ENCODE results near the gene CATSPERE. TPM values are rescaled to one million over a fixed set of nuclear protein-coding genes. Genes with fewer than 3 reads are reported as not detected.

Gene CATSPERE
- total RNA-seq, 4 donors from 2014 or later = 0.49 to 0.58 (median 0.56) TPM; not detected in 1

- Histone ChIP-seq H3K4me3 (no peak overlapping the region), H3K36me3 (peaks cover 2 to 41% of the 10 kb centered on the region in 2 donors), H3K27me3 (no peaks in the 10 kb centered on the region), H3K4me1 (no peaks in the 10 kb centered on the region), H3K9me3 (no peaks in the 10 kb centered on the region), H3K27ac (no peak overlapping the region)
- in situ Hi-C loops (cut with MboI; ENCODE audit: low sequenced_read_pairs in 4 of 4) (no loop called here), intact Hi-C loops (cut with DNase I; ENCODE audit: low total_unique reads) (no loop called here)
- ATAC-seq = no peak
- TF ChIP-seq CTCF (IDR thresholded peaks at IDR 0.05 in 4 of 5, conservative IDR thresholded peaks at IDR 0.05 in 1 of 5) (no peak), POLR2A (IDR thresholded peaks at IDR 0.05) (no peak)
- DNase-seq = no peak
Measured at GRCh38 chr1:244431166-244431565, 29.9 kb upstream of the CATSPERE start.

- Histone ChIP-seq H3K27ac (no peak overlapping the region), H3K36me3 (peaks cover 2 to 30% of the 10 kb centered on the region in 2 donors)
- in situ Hi-C loops (cut with MboI; ENCODE audit: low sequenced_read_pairs in 4 of 4) = no loop called here
Measured at GRCh38 chr1:244435562-244436205, 25.4 kb upstream of the CATSPERE start.

GRCh38 chr1:244436336-244437085 is 24.6 kb upstream of the CATSPERE start:
- Histone ChIP-seq H3K4me3 (no peak overlapping the region), H3K27me3 (no peaks in the 10 kb centered on the region), H3K9me3 (no peaks in the 10 kb centered on the region), H3K36me3 (peaks cover 2 to 27% of the 10 kb centered on the region in 2 donors), H3K27ac (no peak overlapping the region), H3K4me1 (peaks cover 0 to 4% of the 10 kb centered on the region in 2 donors)
- DNase-seq = no peak
- in situ Hi-C loops (cut with MboI; ENCODE audit: low sequenced_read_pairs in 4 of 4) (no loop called here), intact Hi-C loops (cut with DNase I; ENCODE audit: low total_unique reads) (no loop called here)
- TF ChIP-seq CTCF (IDR thresholded peaks at IDR 0.05 in 4 of 5, conservative IDR thresholded peaks at IDR 0.05 in 1 of 5) = no peak
- TF ChIP-seq POLR2A (IDR thresholded peaks at IDR 0.05) = no peak
- no peak for ATAC-seq

More at GRCh38 chr1:244435562-244436205, 25.4 kb upstream of the CATSPERE start:
- no peaks in the 10 kb centered on the region for H3K27me3 ChIP-seq
- DNase-seq = no peak
- H3K4me3 ChIP-seq = no peak overlapping the region
- TF ChIP-seq CTCF (IDR thresholded peaks at IDR 0.05 in 4 of 5, conservative IDR thresholded peaks at IDR 0.05 in 1 of 5) = no peak
- TF ChIP-seq POLR2A (IDR thresholded peaks at IDR 0.05) = no peak
- ATAC-seq = no peak
- H3K9me3 ChIP-seq = no peaks in the 10 kb centered on the region
- H3K4me1 ChIP-seq = peaks cover 0 to 4% of the 10 kb centered on the region in 2 donors
- intact Hi-C loops (cut with DNase I; ENCODE audit: low total_unique reads) = no loop called here

GRCh38 chr1:244437086-244437468 is 24.0 kb upstream of the CATSPERE start:
- DNase-seq (no peak), ATAC-seq (no peak)
- in situ Hi-C loops (cut with MboI; ENCODE audit: low sequenced_read_pairs in 4 of 4) (no loop called here), intact Hi-C loops (cut with DNase I; ENCODE audit: low total_unique reads) (no loop called here)
- Histone ChIP-seq H3K27me3 (no peaks in the 10 kb centered on the region), H3K4me1 (peaks cover 0 to 4% of the 10 kb centered on the region in 2 donors), H3K36me3 (peaks cover under 1 to 21% of the 10 kb centered on the region in 2 donors), H3K27ac (no peak overlapping the region), H3K9me3 (no peaks in the 10 kb centered on the region), H3K4me3 (no peak overlapping the region)
- TF ChIP-seq POLR2A (IDR thresholded peaks at IDR 0.05) (no peak), CTCF (IDR thresholded peaks at IDR 0.05 in 4 of 5, conservative IDR thresholded peaks at IDR 0.05 in 1 of 5) (no peak)
